Neural crest cell (in vitro differentiated cells): Measurements from ENCODE around the gene VMAC. TPM values are rescaled to one million over a fixed set of nuclear protein-coding genes. Genes with fewer than 3 reads are reported as not detected.

Source experiments
- DNase-seq: peaks from one replicate; pipeline ENCODE4 v3.0.0; 2021; ENCODE audit warnings: low read depth, mixed read lengths, low spot score
- H3K27ac Mint-ChIP-seq: one replicate; pipeline ENCODE4 v1.8.0; 2021; ENCODE audit warnings: mild to moderate bottlenecking, mixed read lengths; ENCODE audit not compliant: unreplicated experiment
- H3K27me3 Mint-ChIP-seq: 2 replicates; pipeline ENCODE4 v1.8.0; 2021; ENCODE audit warnings: low read depth, mild to moderate bottlenecking, mixed read lengths
- H3K36me3 Mint-ChIP-seq: 2 replicates; pipeline ENCODE4 v1.8.0; 2021; ENCODE audit warnings: low read depth, mild to moderate bottlenecking, mixed read lengths
- H3K4me1 Mint-ChIP-seq: 2 replicates; pipeline ENCODE4 v1.8.0; 2021; ENCODE audit warnings: mixed read lengths
- H3K4me3 Mint-ChIP-seq: one replicate; pipeline ENCODE4 v1.8.0; 2021; ENCODE audit warnings: mild to moderate bottlenecking, mixed read lengths
- H3K9me3 Mint-ChIP-seq: 2 replicates; pipeline ENCODE4 v1.8.0; 2021; ENCODE audit warnings: mixed read lengths
- CTCF ChIP-seq: fragments of 200-600 bp; sonication (generic); conservative IDR thresholded peaks from 2 replicates; pipeline ENCODE4 v1.5.0; 2021; ENCODE audit warnings: antibody characterized with exemption, mild to moderate bottlenecking
- total RNA-seq: library from RNA; stranded (reverse); gene quantifications from 2 replicates; pipeline ENCODE4 v1.2.1, GENCODE V29; 2021

The VMAC gene
- total RNA-seq, 1 donor from 2014 or later, result 0.89 TPM

GRCh38 chr19:5927441-5927821 is 22.8 kb downstream of the VMAC start:
- H3K9me3 Mint-ChIP-seq, result no peaks in the 10 kb centered on the region
- DNase-seq, result no peak
- no peak overlapping the region for H3K27ac Mint-ChIP-seq
- peaks cover 3% of the 10 kb centered on the region for H3K36me3 Mint-ChIP-seq
- TF ChIP-seq CTCF, result no peak
- no peaks in the 10 kb centered on the region for H3K4me1 Mint-ChIP-seq
- no peak overlapping the region for H3K4me3 Mint-ChIP-seq
- no peaks in the 10 kb centered on the region for H3K27me3 Mint-ChIP-seq

GRCh38 chr19:5929179-5929578 is 24.5 kb downstream of the VMAC start:
- H3K36me3 Mint-ChIP-seq, result peaks cover 3% of the 10 kb centered on the region
- no peak overlapping the region for H3K27ac Mint-ChIP-seq
- no peaks in the 10 kb centered on the region for H3K27me3 Mint-ChIP-seq
- no peak for TF ChIP-seq CTCF
- no peak overlapping the region for H3K4me3 Mint-ChIP-seq
- H3K4me1 Mint-ChIP-seq, result no peaks in the 10 kb centered on the region
- no peaks in the 10 kb centered on the region for H3K9me3 Mint-ChIP-seq
- no peak for DNase-seq

- Mint-ChIP-seq H3K27ac (peak overlapping the region; percentile 71), H3K4me3 (no peak overlapping the region), H3K4me1 (no peaks in the 10 kb centered on the region), H3K27me3 (no peaks in the 10 kb centered on the region), H3K9me3 (no peaks in the 10 kb centered on the region), H3K36me3 (peaks cover 3% of the 10 kb centered on the region)
- TF ChIP-seq CTCF, result no peak
- DNase-seq, result no peak
Measured at GRCh38 chr19:5929625-5930024, 25.0 kb downstream of the VMAC start.

- H3K27ac Mint-ChIP-seq, result no peak overlapping the region
- H3K4me1 Mint-ChIP-seq, result no peaks in the 10 kb centered on the region
- no peak for TF ChIP-seq CTCF
- no peaks in the 10 kb centered on the region for H3K9me3 Mint-ChIP-seq
- peaks cover 3% of the 10 kb centered on the region for H3K36me3 Mint-ChIP-seq
- H3K4me3 Mint-ChIP-seq, result no peak overlapping the region
- no peak for DNase-seq
- no peaks in the 10 kb centered on the region for H3K27me3 Mint-ChIP-seq
Measured at GRCh38 chr19:5931251-5931650, 26.6 kb downstream of the VMAC start.

GRCh38 chr19:5932146-5932545 is 27.5 kb downstream of the VMAC start:
- no peak overlapping the region for H3K4me3 Mint-ChIP-seq
- H3K4me1 Mint-ChIP-seq, result no peaks in the 10 kb centered on the region
- DNase-seq, result no peak
- TF ChIP-seq CTCF, result no peak
- peaks cover 3% of the 10 kb centered on the region for H3K36me3 Mint-ChIP-seq
- no peaks in the 10 kb centered on the region for H3K27me3 Mint-ChIP-seq
- no peak overlapping the region for H3K27ac Mint-ChIP-seq
- no peaks in the 10 kb centered on the region for H3K9me3 Mint-ChIP-seq
